HT-29 (cell line): Measurements from ENCODE around the gene UBE2E2. TPM values are rescaled to one million over a fixed set of nuclear protein-coding genes. Genes with fewer than 3 reads are reported as not detected.

Source experiments
- DNase-seq: peaks from one replicate; pipeline ENCODE4 v3.0.0-alpha.2; 2015; ENCODE audit warnings: low spot score
- total RNA-seq: library from RNA; depleted of rRNA; stranded (reverse); fragments of >200 nt; shearing (Covaris generic); gene quantifications from 2 replicates; pipeline ENCODE4 v1.2.3, GENCODE V29; 2014

UBE2E2 gene
- total RNA-seq, 1 experiment from 2014 or later: 8.2 TPM

GRCh38 chr3:23527326-23527725, 324.2 kb downstream of the UBE2E2 start:
- DNase-seq: no peak

- no peak for DNase-seq
Observed at GRCh38 chr3:23533596-23533995, 330.5 kb downstream of the UBE2E2 start.

GRCh38 chr3:23533996-23534395, 330.9 kb downstream of the UBE2E2 start:
- no peak for DNase-seq

GRCh38 chr3:23537101-23537551, 334.0 kb downstream of the UBE2E2 start:
- DNase-seq: no peak

GRCh38 chr3:23539185-23539584, 336.1 kb downstream of the UBE2E2 start:
- no peak for DNase-seq

- DNase-seq: no peak
Observed at GRCh38 chr3:23540600-23540999, 337.5 kb downstream of the UBE2E2 start.

- no peak for DNase-seq
Observed at GRCh38 chr3:23542079-23542478, 339.0 kb downstream of the UBE2E2 start.

GRCh38 chr3:23546181-23546580, 343.1 kb downstream of the UBE2E2 start:
- DNase-seq: no peak

- DNase-seq: no peak
Observed at GRCh38 chr3:23547905-23548650, 345.0 kb downstream of the UBE2E2 start.

GRCh38 chr3:23548706-23549105, 345.6 kb downstream of the UBE2E2 start:
- no peak for DNase-seq

- DNase-seq: no peak
Observed at GRCh38 chr3:23549148-23549910, 346.2 kb downstream of the UBE2E2 start.

GRCh38 chr3:23550402-23550801, 347.3 kb downstream of the UBE2E2 start:
- no peak for DNase-seq

- no peak for DNase-seq
Observed at GRCh38 chr3:23552506-23552905, 349.4 kb downstream of the UBE2E2 start.

GRCh38 chr3:23553353-23553752, 350.2 kb downstream of the UBE2E2 start:
- no peak for DNase-seq

- DNase-seq: no peak
Observed at GRCh38 chr3:23565041-23565775, 362.1 kb downstream of the UBE2E2 start.

- DNase-seq: no peak
Observed at GRCh38 chr3:23566499-23566898, 363.4 kb downstream of the UBE2E2 start.

GRCh38 chr3:23567917-23568316, 364.8 kb downstream of the UBE2E2 start:
- no peak for DNase-seq

GRCh38 chr3:23573827-23574226, 370.7 kb downstream of the UBE2E2 start:
- DNase-seq: no peak

GRCh38 chr3:23574822-23575315, 371.7 kb downstream of the UBE2E2 start:
- DNase-seq: no peak

- DNase-seq: no peak
Observed at GRCh38 chr3:23575697-23576096, 372.6 kb downstream of the UBE2E2 start.

GRCh38 chr3:23576379-23576959, 373.3 kb downstream of the UBE2E2 start:
- DNase-seq: no peak
